HG03558 (cell line): Measurements from ENCODE around the gene EN1.

Experiments used
- ATAC-seq: cut with Tn5 transposase; IDR thresholded peaks from one replicate; pipeline ENCODE4 v1.9.1; 2021; ENCODE audit warnings: moderate number of reproducible peaks; ENCODE audit not compliant: unreplicated experiment; ENCODE audit errors: extremely low read depth

The EN1 gene

GRCh38 chr2:118803012-118803411, 44.4 kb downstream of the EN1 start:
- no peak for ATAC-seq

- no peak for ATAC-seq
Observed at GRCh38 chr2:118801151-118801550, 46.3 kb downstream of the EN1 start.

GRCh38 chr2:118800736-118801135, 46.7 kb downstream of the EN1 start:
- ATAC-seq: no peak

GRCh38 chr2:118794546-118794945, 52.9 kb downstream of the EN1 start:
- no peak for ATAC-seq
